BE2C (cell line): ENCODE data around the gene PRAC1.

Experiments used
- DNase-seq: peaks from one replicate; pipeline ENCODE4 v3.0.0-alpha.2; 2020
- H3K27me3 ChIP-seq: fragments of 250-450 bp; sonication (Bioruptor Pico); 2 replicates; pipeline ENCODE4 v1.5.1; 2020; ENCODE audit warnings: mild to moderate bottlenecking
- H3K36me3 ChIP-seq: fragments of 250-450 bp; sonication (Bioruptor Pico); 2 replicates; pipeline ENCODE4 v1.5.1; 2020; ENCODE audit warnings: mild to moderate bottlenecking
- H3K4me1 ChIP-seq: fragments of 250-450 bp; sonication (Bioruptor Pico); 2 replicates; pipeline ENCODE4 v1.5.1; 2020
- H3K4me3 ChIP-seq: 2 replicates; pipeline ENCODE4 v1.5.1; 2011; ENCODE audit warnings: low read depth, low read length
- H3K9me3 ChIP-seq: fragments of 250-450 bp; sonication (Bioruptor Pico); 2 replicates; pipeline ENCODE4 v1.5.1; 2020
- TF ChIP-seq, protein P1 (sequence below): IDR thresholded peaks from 2 replicates; pipeline ENCODE4 v1.5.1; 2012; ENCODE audit warnings: mild to moderate bottlenecking, low read depth, low read length

The PRAC1 gene

DNA sequence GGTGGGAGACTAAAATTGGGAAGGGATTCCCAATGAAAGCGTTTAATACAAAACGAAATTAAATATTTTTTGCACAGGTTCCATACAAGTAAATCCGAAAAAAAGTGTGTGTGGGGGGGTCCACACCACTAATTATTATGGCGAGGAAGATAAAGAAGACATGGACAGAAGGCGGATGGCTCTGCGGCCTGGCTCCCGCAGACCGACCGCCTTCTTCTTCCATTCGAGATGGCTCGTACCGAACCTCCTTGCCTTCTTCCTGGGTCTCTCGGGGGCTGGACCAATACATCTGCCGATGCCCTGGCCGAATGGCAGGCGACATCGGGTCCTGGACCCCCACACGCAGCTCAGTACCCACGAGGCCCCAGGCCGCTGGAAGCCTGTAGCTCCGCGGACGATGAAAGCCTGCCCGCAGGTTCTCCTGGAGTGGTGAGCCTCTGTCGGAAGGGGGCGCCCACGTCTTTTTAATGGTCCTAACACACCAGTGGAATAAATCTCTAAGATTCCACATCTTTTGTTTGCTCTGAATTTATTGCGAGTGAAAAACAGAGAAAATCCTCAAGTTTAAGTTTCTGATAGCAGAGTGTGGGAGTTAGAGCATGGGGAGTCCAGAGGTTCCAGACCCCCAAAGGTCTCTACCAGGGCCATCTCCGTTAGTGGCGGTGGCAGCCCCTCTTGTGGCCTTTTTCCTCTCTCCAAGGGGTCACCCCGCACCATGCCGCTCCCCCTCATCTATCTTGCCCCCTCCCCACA is 2.1 kb upstream of the PRAC1 start:
- TF ChIP-seq, protein P1, sequence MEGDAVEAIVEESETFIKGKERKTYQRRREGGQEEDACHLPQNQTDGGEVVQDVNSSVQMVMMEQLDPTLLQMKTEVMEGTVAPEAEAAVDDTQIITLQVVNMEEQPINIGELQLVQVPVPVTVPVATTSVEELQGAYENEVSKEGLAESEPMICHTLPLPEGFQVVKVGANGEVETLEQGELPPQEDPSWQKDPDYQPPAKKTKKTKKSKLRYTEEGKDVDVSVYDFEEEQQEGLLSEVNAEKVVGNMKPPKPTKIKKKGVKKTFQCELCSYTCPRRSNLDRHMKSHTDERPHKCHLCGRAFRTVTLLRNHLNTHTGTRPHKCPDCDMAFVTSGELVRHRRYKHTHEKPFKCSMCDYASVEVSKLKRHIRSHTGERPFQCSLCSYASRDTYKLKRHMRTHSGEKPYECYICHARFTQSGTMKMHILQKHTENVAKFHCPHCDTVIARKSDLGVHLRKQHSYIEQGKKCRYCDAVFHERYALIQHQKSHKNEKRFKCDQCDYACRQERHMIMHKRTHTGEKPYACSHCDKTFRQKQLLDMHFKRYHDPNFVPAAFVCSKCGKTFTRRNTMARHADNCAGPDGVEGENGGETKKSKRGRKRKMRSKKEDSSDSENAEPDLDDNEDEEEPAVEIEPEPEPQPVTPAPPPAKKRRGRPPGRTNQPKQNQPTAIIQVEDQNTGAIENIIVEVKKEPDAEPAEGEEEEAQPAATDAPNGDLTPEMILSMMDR: peak; percentile 76
- peak; percentile 89 for DNase-seq
- no peaks in the 10 kb centered on the region for H3K36me3 ChIP-seq
- peaks cover 100% of the 10 kb centered on the region for H3K27me3 ChIP-seq
- H3K4me3 ChIP-seq: no peak overlapping the region
- no peaks in the 10 kb centered on the region for H3K4me1 ChIP-seq
- no peaks in the 10 kb centered on the region for H3K9me3 ChIP-seq

GRCh38 chr17:48723423-48724250 is 1.3 kb upstream of the PRAC1 start:
- no peaks in the 10 kb centered on the region for H3K4me1 ChIP-seq
- H3K9me3 ChIP-seq: no peaks in the 10 kb centered on the region
- no peak for DNase-seq
- H3K4me3 ChIP-seq: no peak overlapping the region
- TF ChIP-seq, protein P1: no peak
- peaks cover 100% of the 10 kb centered on the region for H3K27me3 ChIP-seq
- H3K36me3 ChIP-seq: no peaks in the 10 kb centered on the region

DNA sequence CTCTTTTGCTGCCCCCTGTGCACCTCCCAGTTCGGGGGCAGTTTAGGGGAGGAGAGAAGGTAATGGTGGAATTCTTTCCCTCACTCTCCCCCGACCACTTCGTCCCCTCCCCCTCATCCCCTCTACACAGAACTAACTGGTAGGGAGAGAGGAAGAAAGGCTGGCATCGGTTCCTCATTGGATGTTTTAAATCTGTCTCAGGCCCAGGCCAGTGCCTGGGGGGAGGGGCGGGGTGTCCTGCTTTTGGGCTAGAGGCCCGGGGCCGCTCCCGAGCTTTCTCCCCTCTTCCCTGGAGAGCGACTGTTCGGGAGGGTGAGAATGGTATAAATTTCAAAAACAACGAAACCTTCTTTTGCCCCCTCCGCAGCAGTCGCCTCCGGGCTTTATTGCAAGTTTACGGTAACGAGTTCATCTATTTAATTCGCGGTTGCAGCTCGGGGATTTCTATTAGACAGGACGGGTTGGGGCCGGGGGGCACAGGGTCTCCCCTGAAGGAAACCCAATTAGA is 651 bp upstream of the PRAC1 start, which contains the start of gene PRAC2:
PRAC2 (plus strand) TSS at position 271 of the 508 bp plus-strand sequence. CDS start 1,226 bp downstream, outside the sequence.
- DNase-seq: no peak
- H3K27me3 ChIP-seq: peaks cover 99% of the 10 kb centered on the region
- no peaks in the 10 kb centered on the region for H3K9me3 ChIP-seq
- no peaks in the 10 kb centered on the region for H3K4me1 ChIP-seq
- TF ChIP-seq, protein P1: no peak
- H3K4me3 ChIP-seq: no peak within 1 kb of the TSS
- H3K36me3 ChIP-seq: no peaks in the 10 kb centered on the region

DNA sequence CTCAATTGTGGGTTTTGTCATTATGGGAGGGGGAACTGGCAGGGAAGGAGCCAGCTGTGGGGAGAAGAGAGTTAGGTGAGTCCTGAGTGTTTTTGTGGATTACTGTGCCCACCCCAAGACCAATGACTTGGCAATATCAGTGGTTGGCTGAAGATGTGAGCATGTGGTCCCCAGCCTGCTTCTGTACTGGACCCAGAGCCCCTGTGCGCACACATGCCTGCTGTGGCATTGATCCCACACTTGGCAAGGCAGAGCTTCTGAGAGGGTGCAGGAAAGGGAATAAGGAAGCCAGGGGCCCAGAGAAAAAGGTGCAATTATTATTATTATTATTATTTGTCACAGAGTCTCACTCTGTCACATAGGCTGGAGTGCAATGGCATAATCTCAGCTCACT is 1.3 kb downstream of the PRAC1 start:
- H3K27me3 ChIP-seq: peaks cover 98% of the 10 kb centered on the region
- TF ChIP-seq, protein P1: no peak

GRCh38 chr17:48720266-48721008 is 1.9 kb downstream of the PRAC1 start:
- H3K36me3 ChIP-seq: no peaks in the 10 kb centered on the region
- TF ChIP-seq, protein P1: no peak
- H3K4me3 ChIP-seq: no peak overlapping the region
- H3K4me1 ChIP-seq: no peaks in the 10 kb centered on the region
- no peaks in the 10 kb centered on the region for H3K9me3 ChIP-seq
- peaks cover 98% of the 10 kb centered on the region for H3K27me3 ChIP-seq
- no peak for DNase-seq

More for the DNA sequence above, 1.3 kb downstream of the PRAC1 start:
- Histone ChIP-seq H3K9me3 (no peaks in the 10 kb centered on the region), H3K4me1 (no peaks in the 10 kb centered on the region), H3K36me3 (no peaks in the 10 kb centered on the region), H3K4me3 (no peak overlapping the region)
- no peak for DNase-seq
